ENCODE data around the gene SPATA9.

DNA sequence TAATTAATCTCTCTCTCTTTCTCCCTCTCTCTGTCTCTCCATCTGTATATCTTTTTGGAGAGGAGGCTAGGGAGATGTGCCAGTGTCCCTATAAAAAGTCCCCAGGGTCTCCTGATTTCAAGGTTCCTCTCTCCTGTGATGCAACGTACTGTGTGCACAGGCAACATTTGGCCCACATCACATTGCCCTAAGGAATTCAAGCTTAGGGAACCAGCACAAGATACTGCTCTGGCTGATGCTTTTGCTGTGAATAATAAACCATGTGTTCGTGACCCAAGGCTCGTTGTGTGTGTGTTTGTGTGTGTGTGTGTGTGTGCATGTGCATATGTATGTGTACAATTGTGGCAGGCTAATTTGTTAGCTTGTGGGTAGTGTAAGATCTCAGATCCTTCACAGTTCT is 9.7 kb downstream of the SPATA9 start:
- no peak for TF ChIP-seq CTCF (IDR thresholded peaks at IDR 0.05)
- TF ChIP-seq POLR2AphosphoS5 (IDR thresholded peaks at IDR 0.05) = no peak
